HFF-Myc (cell line): ENCODE data around the gene MAGI1.
"Not testable (repeated sequence)": the region's sequence is repeated elsewhere in the genome, so short reads cannot be mapped to it uniquely, and the experiment has no call there.

ENCODE experiments used
- DNase-seq: peaks from one replicate; pipeline ENCODE4 v3.0.0-alpha.2; 2011; ENCODE audit warnings: low read depth; ENCODE audit errors: extremely low read depth
- H3K4me3 ChIP-seq: replicated peaks from 2 replicates; pipeline ENCODE4 v1.5.1; 2011; ENCODE audit warnings: low read depth, mild to moderate bottlenecking, control low read depth, low read length
- TF ChIP-seq, protein P1 (sequence below): IDR thresholded peaks from 2 replicates; pipeline ENCODE4 v1.5.1; 2012; ENCODE audit warnings: mild to moderate bottlenecking, low read depth, low read length, control low read depth; ENCODE audit errors: missing control alignments

MAGI1 gene

DNA sequence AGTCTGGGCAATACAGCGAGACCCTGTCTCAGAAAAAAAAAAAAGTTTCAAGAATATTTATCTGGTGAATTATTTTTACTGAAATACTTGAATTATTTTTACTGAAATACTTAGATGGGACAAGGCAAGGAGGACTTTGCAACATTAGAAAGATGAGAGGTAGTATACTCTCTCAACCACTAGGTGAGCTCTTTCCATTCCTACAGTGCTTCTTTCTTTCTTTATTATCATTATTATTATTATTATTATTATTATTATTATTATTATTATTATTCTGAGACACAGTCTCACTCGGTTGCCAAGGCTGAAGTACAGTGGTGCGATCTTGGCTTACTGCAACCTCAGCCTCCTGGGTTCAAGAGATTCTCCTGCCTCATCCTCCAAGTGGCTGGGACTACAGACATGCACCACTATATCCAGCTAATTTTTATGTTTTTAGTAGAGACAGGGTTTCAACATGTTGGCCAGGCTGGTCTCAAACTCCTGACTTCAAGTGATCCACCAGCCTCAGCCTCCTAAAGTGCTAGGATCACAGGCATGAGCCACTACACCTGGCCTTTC, 468.8 kb downstream of the MAGI1 start:
- no peak overlapping the region for H3K4me3 ChIP-seq
- DNase-seq, result no peak
- TF ChIP-seq, protein P1, sequence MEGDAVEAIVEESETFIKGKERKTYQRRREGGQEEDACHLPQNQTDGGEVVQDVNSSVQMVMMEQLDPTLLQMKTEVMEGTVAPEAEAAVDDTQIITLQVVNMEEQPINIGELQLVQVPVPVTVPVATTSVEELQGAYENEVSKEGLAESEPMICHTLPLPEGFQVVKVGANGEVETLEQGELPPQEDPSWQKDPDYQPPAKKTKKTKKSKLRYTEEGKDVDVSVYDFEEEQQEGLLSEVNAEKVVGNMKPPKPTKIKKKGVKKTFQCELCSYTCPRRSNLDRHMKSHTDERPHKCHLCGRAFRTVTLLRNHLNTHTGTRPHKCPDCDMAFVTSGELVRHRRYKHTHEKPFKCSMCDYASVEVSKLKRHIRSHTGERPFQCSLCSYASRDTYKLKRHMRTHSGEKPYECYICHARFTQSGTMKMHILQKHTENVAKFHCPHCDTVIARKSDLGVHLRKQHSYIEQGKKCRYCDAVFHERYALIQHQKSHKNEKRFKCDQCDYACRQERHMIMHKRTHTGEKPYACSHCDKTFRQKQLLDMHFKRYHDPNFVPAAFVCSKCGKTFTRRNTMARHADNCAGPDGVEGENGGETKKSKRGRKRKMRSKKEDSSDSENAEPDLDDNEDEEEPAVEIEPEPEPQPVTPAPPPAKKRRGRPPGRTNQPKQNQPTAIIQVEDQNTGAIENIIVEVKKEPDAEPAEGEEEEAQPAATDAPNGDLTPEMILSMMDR, result no peak

DNA sequence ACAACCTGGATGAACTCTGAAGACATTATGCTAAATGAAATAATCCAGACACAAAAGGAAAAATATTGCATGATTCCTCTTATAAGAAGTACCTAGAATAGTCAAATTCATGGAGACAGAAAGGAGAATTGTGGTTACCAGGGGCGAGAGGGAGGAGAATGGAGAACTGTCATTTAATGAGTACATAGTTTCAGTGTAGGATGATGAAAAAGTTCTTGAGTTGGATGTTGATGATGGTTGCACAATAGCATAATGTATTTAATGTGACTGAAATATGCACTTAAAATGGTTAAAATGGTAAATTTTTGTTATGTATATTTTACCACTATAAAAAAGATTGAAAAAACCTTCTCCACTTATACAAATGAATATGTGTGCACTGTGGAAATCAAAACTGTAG, 469.6 kb downstream of the MAGI1 start:
- TF ChIP-seq, protein P1, result no peak
- H3K4me3 ChIP-seq, result no peak overlapping the region
- DNase-seq, result no peak

DNA sequence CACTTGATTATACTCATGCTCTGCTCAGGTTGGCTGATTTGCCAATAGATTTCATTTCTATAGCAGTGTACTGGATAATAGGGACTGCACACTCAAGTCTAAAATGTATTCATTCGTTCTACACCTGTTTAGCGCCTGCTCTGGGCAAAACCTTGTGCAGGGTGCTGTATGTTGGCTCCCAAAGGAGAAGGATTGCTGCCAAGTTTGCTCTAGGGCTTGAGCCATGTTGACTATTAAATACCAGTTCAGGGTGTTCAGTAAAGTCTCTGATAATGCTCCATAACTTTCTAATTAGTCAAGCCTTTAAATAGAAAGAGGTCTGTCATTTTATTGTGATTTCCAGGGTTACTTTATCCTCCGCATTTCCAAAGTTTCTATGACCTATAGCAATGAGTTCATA, 470.2 kb downstream of the MAGI1 start:
- TF ChIP-seq, protein P1, result no peak
- H3K4me3 ChIP-seq, result no peak overlapping the region
- DNase-seq, result no peak

DNA sequence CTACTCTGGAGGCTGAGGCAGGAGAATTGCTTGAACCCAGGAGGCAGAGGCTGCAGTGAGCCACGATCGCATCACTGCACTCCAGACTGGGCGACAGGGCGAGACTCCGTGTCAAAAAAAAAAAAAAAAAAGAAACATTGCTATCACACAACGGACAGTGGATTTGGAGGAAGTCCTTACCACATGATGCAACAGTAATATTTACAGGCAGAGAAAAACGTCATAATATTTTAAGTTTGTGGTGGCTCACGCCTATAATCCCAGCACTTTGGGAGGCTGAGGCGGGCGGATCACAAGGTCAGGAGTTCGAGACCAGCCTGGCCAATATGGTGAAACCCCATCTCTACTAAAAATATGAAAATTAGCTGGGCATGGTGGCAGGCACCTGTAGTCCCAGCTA, 473.0 kb downstream of the MAGI1 start:
- DNase-seq, H3K4me3 ChIP-seq: not testable (repeated sequence)

DNA sequence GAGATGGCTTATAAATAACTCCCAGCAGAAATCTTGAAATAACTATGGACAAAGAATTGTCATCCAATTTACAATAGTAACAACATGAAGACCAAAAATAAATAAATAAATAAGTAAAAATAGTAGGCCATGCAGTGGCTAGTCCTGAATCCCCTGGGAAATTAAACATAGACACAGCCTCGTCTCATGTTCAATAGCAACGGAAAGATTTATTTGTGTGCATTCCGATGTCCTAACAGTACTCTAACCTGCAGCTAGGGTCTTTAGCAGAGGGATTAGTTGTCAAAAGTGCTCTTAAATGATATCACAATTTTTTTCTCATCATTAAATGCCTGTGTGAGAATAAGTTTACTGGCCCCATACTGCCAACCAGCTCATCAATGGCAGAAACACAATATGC, 474.2 kb downstream of the MAGI1 start:
- TF ChIP-seq, protein P1, result no peak
- DNase-seq, result no peak
- H3K4me3 ChIP-seq, result no peak overlapping the region

DNA sequence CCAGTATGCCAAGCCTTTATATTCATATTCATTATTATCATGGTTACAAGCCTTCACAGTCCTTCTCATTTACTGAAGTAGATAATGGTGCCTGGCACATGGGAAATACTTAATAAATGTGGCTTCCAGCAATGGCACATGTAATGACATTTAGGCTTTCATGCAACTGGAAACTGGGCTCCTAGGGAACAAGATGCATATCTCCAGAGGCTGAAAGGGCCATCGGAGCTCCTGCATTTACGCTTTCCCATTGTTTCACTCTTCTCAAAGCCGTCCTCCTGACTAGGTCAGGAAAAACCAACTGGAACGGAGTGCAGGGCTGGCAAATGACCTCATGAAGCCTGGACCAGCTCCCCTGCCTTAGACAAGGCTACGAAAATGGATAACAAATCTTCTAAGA, 474.9 kb downstream of the MAGI1 start:
- no peak overlapping the region for H3K4me3 ChIP-seq
- TF ChIP-seq, protein P1, result no peak

DNA sequence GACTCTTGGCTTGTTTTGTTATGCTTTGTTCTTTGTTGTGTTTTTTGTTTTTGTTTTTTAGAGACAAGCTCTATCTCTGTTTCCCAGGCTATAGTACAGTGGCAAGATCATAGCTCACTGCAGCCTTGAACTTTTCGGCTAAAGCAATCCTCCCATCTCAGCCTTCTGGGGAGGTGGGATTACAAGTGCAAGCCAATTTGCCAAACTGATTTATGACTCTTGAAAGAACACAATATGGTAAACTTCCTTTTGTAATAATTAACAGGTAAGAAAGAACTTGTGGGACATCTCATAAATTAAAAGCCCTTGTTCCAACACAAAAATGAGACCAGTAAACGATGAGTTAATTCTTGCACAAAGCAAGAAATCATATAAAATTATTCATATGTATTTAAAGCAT, 476.3 kb downstream of the MAGI1 start:
- H3K4me3 ChIP-seq, result no peak overlapping the region
- no peak for DNase-seq
- TF ChIP-seq, protein P1, result no peak

More for the DNA sequence above, 474.9 kb downstream of the MAGI1 start:
- no peak for DNase-seq

DNA sequence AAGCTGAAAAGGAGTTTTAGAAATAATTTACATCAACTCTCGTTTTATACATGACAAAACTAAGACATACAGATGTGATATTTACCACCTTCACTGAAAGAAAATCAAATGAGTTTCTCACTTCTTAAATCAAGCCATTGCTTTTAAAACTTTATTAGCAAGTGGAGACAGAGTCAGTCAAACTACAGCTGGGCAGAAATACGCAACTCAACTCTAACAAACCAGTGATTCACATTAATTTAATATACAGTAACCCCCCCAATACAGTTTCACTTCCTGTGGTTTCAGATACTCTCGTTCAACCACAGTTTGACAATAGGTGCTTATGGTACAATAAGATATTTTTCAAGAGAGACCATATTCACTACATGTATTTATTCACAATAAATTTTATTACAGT, 477.1 kb downstream of the MAGI1 start:
- no peak overlapping the region for H3K4me3 ChIP-seq
- TF ChIP-seq, protein P1, result no peak
- DNase-seq, result no peak
